ENCODE results near the gene MYL9. TPM values are rescaled to one million over a fixed set of nuclear protein-coding genes. Genes with fewer than 3 reads are reported as not detected.

The MYL9 gene
- total and polyA plus RNA-seq, 9 donors: 69.5 to 1,408 (median 681) TPM

GRCh38 chr20:36573103-36573797 lies 31.9 kb downstream of the MYL9 start, which contains the start of gene TGIF2:
Gene TGIF2, plus strand, starts transcription at chr20:36573597. Its CDS starts 5,178 bp downstream, at chr20:36578775.
- Histone ChIP-seq H3K27ac (peak within 1 kb of the TSS; percentile 94 to 97), H3K27me3 (no peaks in the 10 kb centered on the region), H3K9me3 (no peaks in the 10 kb centered on the region), H3K4me1 (ENCODE audit: insufficient read depth) (peaks cover 9% of the 10 kb centered on the region), H3K4me3 (peak within 1 kb of the TSS; percentile 72), H3K36me3 (no peaks in the 10 kb centered on the region)
- intact Hi-C loops (cut with DNase I): no loop called here
- peak; percentile 88 to 94 (median 90) for DNase-seq
- no peak for TF ChIP-seq EP300 (IDR thresholded peaks at IDR 0.05)
- TF ChIP-seq CTCF (IDR thresholded peaks at IDR 0.05): peak in 1 of 3 donors; percentile 13
- TF ChIP-seq POLR2A (IDR thresholded peaks at IDR 0.05): peak; percentile 53
- WGBS, 3 donors: 3 to 10% (median 5%) methylated on average over 20 to 80 of the region's 80 CpGs

GRCh38 chr20:36573798-36574365 lies 32.6 kb downstream of the MYL9 start:
- Histone ChIP-seq H3K9me3 (no peaks in the 10 kb centered on the region), H3K27ac (peak overlapping the region; percentile 94 to 97), H3K4me1 (ENCODE audit: insufficient read depth) (peaks cover 9% of the 10 kb centered on the region), H3K36me3 (no peaks in the 10 kb centered on the region), H3K4me3 (peak overlapping the region; percentile 72), H3K27me3 (no peaks in the 10 kb centered on the region)
- TF ChIP-seq CTCF (IDR thresholded peaks at IDR 0.05) (peak in 1 of 3 donors; percentile 30), EP300 (IDR thresholded peaks at IDR 0.05) (no peak), POLR2A (IDR thresholded peaks at IDR 0.05) (no peak)
- WGBS, 3 donors: 0 to 1% (median 1%) methylated on average over 42 to 53 of the region's 53 CpGs
- intact Hi-C loops (cut with DNase I): no loop called here
- DNase-seq: peak in 3 of 5 donors; percentile 45 to 66 (median 66)

- Histone ChIP-seq H3K4me3 (peak overlapping the region; percentile 72), H3K36me3 (no peaks in the 10 kb centered on the region), H3K27ac (peak overlapping the region; percentile 94 to 97), H3K9me3 (no peaks in the 10 kb centered on the region), H3K27me3 (no peaks in the 10 kb centered on the region), H3K4me1 (ENCODE audit: insufficient read depth) (peaks cover 9% of the 10 kb centered on the region)
- WGBS, 3 donors: 0 to 1% (median 1%) methylated on average over 47 to 66 of the region's 69 CpGs
- peak; percentile 41 for TF ChIP-seq POLR2A (IDR thresholded peaks at IDR 0.05)
- TF ChIP-seq CTCF (IDR thresholded peaks at IDR 0.05): no peak
- intact Hi-C loops (cut with DNase I): no loop called here
- peak; percentile 78 to 91 (median 82) for DNase-seq
Observed at GRCh38 chr20:36574366-36575135, 33.2 kb downstream of the MYL9 start.

- TF ChIP-seq CTCF (IDR thresholded peaks at IDR 0.05) (no peak), EP300 (IDR thresholded peaks at IDR 0.05) (no peak), POLR2A (IDR thresholded peaks at IDR 0.05) (no peak)
- Histone ChIP-seq H3K9me3 (no peaks in the 10 kb centered on the region), H3K4me1 (ENCODE audit: insufficient read depth) (peaks cover 9% of the 10 kb centered on the region), H3K36me3 (no peaks in the 10 kb centered on the region), H3K27me3 (no peaks in the 10 kb centered on the region), H3K4me3 (no peak overlapping the region), H3K27ac (no peak overlapping the region)
- no peak for DNase-seq
- intact Hi-C loops (cut with DNase I): no loop called here
- 28 to 33% (median 29%) methylated on average over 1 of the region's 1 CpG for WGBS, 3 donors
Observed at GRCh38 chr20:36576081-36576445, 34.7 kb downstream of the MYL9 start.

All from ovary (tissue), 9 donors.